ENCODE data around the gene CERT1.

DNA sequence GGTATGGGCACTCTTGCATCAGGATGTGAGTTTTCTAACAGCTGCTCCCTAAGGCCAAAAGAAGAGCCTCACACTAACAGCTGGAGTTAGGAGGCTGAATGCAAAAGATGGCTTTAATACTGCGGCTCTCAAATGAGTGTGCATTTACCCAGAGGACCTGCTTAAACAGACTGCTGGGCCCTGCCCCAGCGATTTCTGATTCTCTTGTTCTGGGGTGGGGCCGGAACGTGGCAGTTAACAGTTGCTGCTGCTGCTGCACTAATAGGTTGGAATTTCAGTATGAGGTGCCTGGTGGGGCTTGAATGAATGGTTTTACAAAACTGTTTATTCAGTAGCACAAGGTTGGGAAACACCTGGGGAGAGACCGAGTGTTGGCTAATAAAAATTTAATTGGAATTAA is 148.3 kb downstream of the CERT1 start:
- TF ChIP-seq EZH2 (IDR thresholded peaks at IDR 0.05; ENCODE audit: borderline replicate concordance, low read depth, low read length, poor library complexity, severe bottlenecking) (no peak), CTCF (conservative IDR thresholded peaks at IDR 0.05; ENCODE audit: low read depth, low read length) (no peak)
